ENCODE measurements around the gene AGXT. TPM values are rescaled to one million over a fixed set of nuclear protein-coding genes. Genes with fewer than 3 reads are reported as not detected.
A peak's percentile ranks its signal among the peaks of the same experiment; 100 is the strongest.

The AGXT gene
- total and polyA plus RNA-seq, 2 of the 8 experiments (the other 6 are each of a cell fraction or from before 2014, with no cell fraction given): 0.03 TPM; not detected in 1

DNA sequence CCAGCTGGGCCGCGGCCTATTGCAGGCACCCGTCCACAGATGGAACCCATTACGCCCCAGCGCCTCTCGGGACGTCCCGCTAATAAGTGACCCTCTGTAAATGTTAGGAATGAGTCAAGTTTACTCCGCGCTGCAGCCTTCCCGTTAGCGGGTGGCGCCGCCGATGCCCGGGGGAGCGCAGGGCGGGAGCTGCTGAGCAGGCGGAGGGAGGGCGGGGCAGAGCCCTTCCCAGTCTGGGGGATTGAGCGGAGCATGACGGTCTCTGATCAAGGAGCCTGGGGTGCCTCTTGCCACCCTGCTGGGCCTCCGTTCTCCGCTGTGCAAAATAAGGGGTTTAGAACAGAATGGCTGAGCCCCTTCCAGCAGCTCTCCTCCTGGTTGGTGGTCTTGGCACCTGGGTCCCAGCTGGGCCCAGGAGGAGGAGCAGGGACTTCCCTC is 48.0 kb downstream of the AGXT start:
- H3K27ac ChIP-seq (ENCODE audit: low read depth, low read length): no peak overlapping the region
- peaks cover 4% of the 10 kb centered on the region; the same call in 1 of the 2 replicates for H3K23me2 ChIP-seq (ENCODE audit: low read depth, low read length)
- H4K8ac ChIP-seq (ENCODE audit: extremely low read depth, insufficient read depth, low read length): no peak overlapping the region
- H2BK120ac ChIP-seq (replicated peaks; ENCODE audit: low read depth, low read length): no peak overlapping the region
- no peak overlapping the region for H3K23ac ChIP-seq (ENCODE audit: insufficient read length)
- H3K9me3 ChIP-seq (ENCODE audit: insufficient read depth in 2 of 2, low read depth in 1 of 2, low read length in 1 of 2): no peaks in the 10 kb centered on the region
- no peaks in the 10 kb centered on the region for H3K79me2 ChIP-seq (ENCODE audit: control insufficient read depth in 1 of 2, insufficient read depth in 2 of 2, low read length in 2 of 2)
- H2BK20ac ChIP-seq (ENCODE audit: low read length): no peak overlapping the region
- H4K5ac ChIP-seq (ENCODE audit: insufficient read length, low read depth, low read length): no peak overlapping the region
- no peak overlapping the region for H2BK15ac ChIP-seq (ENCODE audit: low read length)
- 7% methylated on average over 22 of the region's 24 CpGs; no CpG with 5 or more reads in 1 of the 2 experiments for WGBS, 2 experiments (ENCODE audit: extremely low coverage in 1 of 2, insufficient coverage in 1 of 2, insufficient read length in 1 of 2, insufficient replicate concordance in 2 of 2, low coverage in 1 of 2, low lambda C conversion rate in 2 of 2, missing lambda C conversion rate in 1 of 2)
- CTCF ChIA-PET (ENCODE audit: partially characterized antibody): interaction anchor here (1.0 to 1.5 kb wide), 3 partner anchors 11 to 47 kb away, joined by 3 read pairs; no protein-coding TSS in a partner anchor
- H4K91ac ChIP-seq (replicated peaks; ENCODE audit: insufficient read length, low read length): no peak overlapping the region
- peak overlapping the region; percentile 24; the same call in 1 of the 2 replicates for H2AFZ ChIP-seq (ENCODE audit: low read length)
- no peak overlapping the region for H2BK5ac ChIP-seq (ENCODE audit: low read depth, low read length)
- no peaks in the 10 kb centered on the region for H3K79me1 ChIP-seq (ENCODE audit: low read depth, low read length)
- no peak overlapping the region for H3K56ac ChIP-seq (replicated peaks; ENCODE audit: insufficient read length, low read depth, low read length)
- H3K4me2 ChIP-seq (ENCODE audit: insufficient read depth in 1 of 2, low read depth in 2 of 2, low read length in 2 of 2): peak overlapping the region; percentile 59 to 83
- H2AK5ac ChIP-seq (ENCODE audit: low read depth, low read length): no peak overlapping the region
- H3K4ac ChIP-seq (replicated peaks; ENCODE audit: insufficient read length, low read depth, low read length): no peak overlapping the region
- peaks cover 1 to 9% (median 9%) of the 10 kb centered on the region in 4 experiments; a peak in 6 of 7 replicates for H3K27me3 ChIP-seq (replicated peaks in 1 of 4; ENCODE audit: control insufficient read depth in 3 of 4, extremely low read depth in 1 of 4, insufficient read depth in 3 of 4, low read length in 3 of 4)
- H4K20me1 ChIP-seq (replicated peaks in 1 of 2; ENCODE audit: control insufficient read depth in 1 of 2, insufficient read depth in 2 of 2, low read length in 2 of 2): peaks cover 2 to 4% of the 10 kb centered on the region in 2 experiments
- H3K4me3 ChIP-seq (ENCODE audit: extremely low read depth in 1 of 4, insufficient read depth in 2 of 4, low read depth in 3 of 4, low read length in 4 of 4): peak overlapping the region; percentile 7 to 60 (median 36); a peak in 6 of 8 replicates
- POLR2A ChIA-PET (ENCODE audit: partially characterized antibody): no interaction called here
- no peak overlapping the region for H3K14ac ChIP-seq (ENCODE audit: insufficient read length)
- FAIRE-seq (no peak), DNase-seq (ENCODE audit: low read depth in 1 of 2, low spot score in 2 of 2) (peak in 1 of 2 experiments; percentile 64)
- H2BK12ac ChIP-seq (ENCODE audit: low read depth, low read length): no peak overlapping the region
- no peak overlapping the region for H3K9ac ChIP-seq (replicated peaks in 1 of 4; ENCODE audit: extremely low read depth in 1 of 4, low read depth in 3 of 4, low read length in 3 of 4)
- no peaks in the 10 kb centered on the region for H3K36me3 ChIP-seq (ENCODE audit: control insufficient read depth in 2 of 4, insufficient read depth in 4 of 4, low read length in 3 of 4)
- H3K4me1 ChIP-seq (replicated peaks in 1 of 4; ENCODE audit: control insufficient read depth in 3 of 4, insufficient read depth in 4 of 4, low read length in 3 of 4): peaks cover 0 to 6% (median 3%) of the 10 kb centered on the region in 4 experiments; a peak in 4 of 7 replicates
- H3K18ac ChIP-seq (ENCODE audit: extremely low read depth, low read length): no peak overlapping the region
- TF ChIP-seq TAF7 (optimal IDR thresholded peaks at IDR 0.05; ENCODE audit: borderline replicate concordance, low read depth, low read length) (no peak), CBX8 (IDR thresholded peaks at IDR 0.05; ENCODE audit: borderline replicate concordance, low read depth, low read length) (no peak), ASH2L (IDR thresholded peaks at IDR 0.05; ENCODE audit: low read length) (no peak), KDM4A (IDR thresholded peaks at IDR 0.05; ENCODE audit: low read depth, low read length, severe bottlenecking) (peak; percentile 57), YY1 (IDR thresholded peaks at IDR 0.05; ENCODE audit: low read depth, low read length) (no peak), KDM1A (IDR thresholded peaks at IDR 0.05; ENCODE audit: borderline replicate concordance, low read length) (peak; percentile 86; the same call in 1 of the 2 replicates)
- TF ChIP-seq, protein P1, sequence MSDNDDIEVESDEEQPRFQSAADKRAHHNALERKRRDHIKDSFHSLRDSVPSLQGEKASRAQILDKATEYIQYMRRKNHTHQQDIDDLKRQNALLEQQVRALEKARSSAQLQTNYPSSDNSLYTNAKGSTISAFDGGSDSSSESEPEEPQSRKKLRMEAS (IDR thresholded peaks at IDR 0.05): peak; percentile 39; the same call in 1 of the 2 replicates
- TF ChIP-seq, protein P2, sequence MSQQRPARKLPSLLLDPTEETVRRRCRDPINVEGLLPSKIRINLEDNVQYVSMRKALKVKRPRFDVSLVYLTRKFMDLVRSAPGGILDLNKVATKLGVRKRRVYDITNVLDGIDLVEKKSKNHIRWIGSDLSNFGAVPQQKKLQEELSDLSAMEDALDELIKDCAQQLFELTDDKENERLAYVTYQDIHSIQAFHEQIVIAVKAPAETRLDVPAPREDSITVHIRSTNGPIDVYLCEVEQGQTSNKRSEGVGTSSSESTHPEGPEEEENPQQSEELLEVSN (IDR thresholded peaks at IDR 0.05): peak; percentile 45; the same call in 1 of the 2 replicates
- TF ChIP-seq, protein P3, sequence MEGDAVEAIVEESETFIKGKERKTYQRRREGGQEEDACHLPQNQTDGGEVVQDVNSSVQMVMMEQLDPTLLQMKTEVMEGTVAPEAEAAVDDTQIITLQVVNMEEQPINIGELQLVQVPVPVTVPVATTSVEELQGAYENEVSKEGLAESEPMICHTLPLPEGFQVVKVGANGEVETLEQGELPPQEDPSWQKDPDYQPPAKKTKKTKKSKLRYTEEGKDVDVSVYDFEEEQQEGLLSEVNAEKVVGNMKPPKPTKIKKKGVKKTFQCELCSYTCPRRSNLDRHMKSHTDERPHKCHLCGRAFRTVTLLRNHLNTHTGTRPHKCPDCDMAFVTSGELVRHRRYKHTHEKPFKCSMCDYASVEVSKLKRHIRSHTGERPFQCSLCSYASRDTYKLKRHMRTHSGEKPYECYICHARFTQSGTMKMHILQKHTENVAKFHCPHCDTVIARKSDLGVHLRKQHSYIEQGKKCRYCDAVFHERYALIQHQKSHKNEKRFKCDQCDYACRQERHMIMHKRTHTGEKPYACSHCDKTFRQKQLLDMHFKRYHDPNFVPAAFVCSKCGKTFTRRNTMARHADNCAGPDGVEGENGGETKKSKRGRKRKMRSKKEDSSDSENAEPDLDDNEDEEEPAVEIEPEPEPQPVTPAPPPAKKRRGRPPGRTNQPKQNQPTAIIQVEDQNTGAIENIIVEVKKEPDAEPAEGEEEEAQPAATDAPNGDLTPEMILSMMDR (IDR thresholded peaks at IDR 0.05; ENCODE audit: control extremely low read depth in 1 of 3, insufficient read depth in 1 of 3, low read depth in 1 of 3, low read length in 3 of 3): no peak

Measured in H1 (cell line).